K562 (cell line): ENCODE measurements around the gene CDH6. TPM values are rescaled to one million over a fixed set of nuclear protein-coding genes. Genes with fewer than 3 reads are reported as not detected.

ENCODE experiments used
- ATAC-seq: fragments of 200-7000 bp; cut with Tn5 transposase; 3 replicates; pipeline ENCODE4 v1.9.1; 2020; ENCODE audit warnings: moderate library complexity
- BruUV-seq: library from RNA; stranded (reverse); fragments of 400-500 nt; replicated peaks from 2 replicates; lab custom pipeline; 2021; lab: Mats Ljungman, UMichigan
- CTCF ChIA-PET: fragments of 300-600 bp; formaldehyde crosslinking; extraction: SDS; loops from one replicate; lab custom pipeline; 2021; ENCODE audit warnings: low intra/inter-chr PET ratio; lab: Yijun Ruan, JAX
- POLR2A ChIA-PET: fragments of 300-600, 350-650 bp; sonication (Branson Sonifier 250); formaldehyde crosslinking; extraction: SDS; loops from one replicate; lab custom pipeline; 2021; ENCODE audit warnings: antibody characterized with exemption, inconsistent platforms; lab: Yijun Ruan, JAX
- DNase-seq, 4 experiments: peaks; one replicate each; pipeline versions ENCODE4 v3.0.0 to v3.0.0-alpha.2; 2011 to 2018; ENCODE audit warnings: low spot score in 3 of 4, mixed read lengths in 3 of 4; ENCODE audit errors: extremely low read depth in 1 of 4
- FAIRE-seq: peaks from 2 replicates; lab custom pipeline; 2011; peaks lifted over from hg19 to GRCh38; lab: Jason Lieb, UNC
- H2AFZ ChIP-seq: 2 replicates; pipeline ENCODE4 v1.6.0; 2011; ENCODE audit warnings: low read depth, low read length, control low read depth, inconsistent platforms
- H3K27ac ChIP-seq: fragments of 200-600 bp; 3 replicates; pipeline ENCODE4 v1.8.0; 2011; ENCODE audit warnings: low read depth, mild to moderate bottlenecking, control low read depth, inconsistent platforms, low read length, moderate library complexity, mixed read lengths; ENCODE audit errors: extremely low read depth
- H3K27me3 ChIP-seq, 2 experiments: fragments of 300-600 bp in 1 of 2; 2 replicates in 1 of 2; 3 replicates in 1 of 2; pipeline versions ENCODE4 v1.6.0 to v1.8.0; 2011; ENCODE audit warnings: inconsistent platforms in 2 of 2, low read length in 2 of 2, mild to moderate bottlenecking in 1 of 2, mixed read lengths in 1 of 2, moderate library complexity in 1 of 2; ENCODE audit not compliant: control insufficient read depth in 2 of 2, insufficient read depth in 2 of 2
- H3K36me3 ChIP-seq: fragments of 300-600 bp; 3 replicates; pipeline ENCODE4 v1.8.0; 2011; ENCODE audit warnings: mild to moderate bottlenecking, low read length, inconsistent platforms; ENCODE audit not compliant: control insufficient read depth, insufficient read depth
- H3K4me1 ChIP-seq, 2 experiments: fragments of 200-600 bp in 1 of 2; replicated peaks in 1 of 2; 2 replicates in 1 of 2; 3 replicates in 1 of 2; pipeline versions ENCODE4 v1.5.1 to v1.8.0; 2011; ENCODE audit warnings: inconsistent platforms in 2 of 2, low read length in 2 of 2, mild to moderate bottlenecking in 1 of 2, mixed read lengths in 1 of 2, moderate library complexity in 1 of 2; ENCODE audit not compliant: control insufficient read depth in 2 of 2, insufficient read depth in 2 of 2
- H3K4me2 ChIP-seq: 2 replicates; pipeline ENCODE4 v1.6.1; 2011; ENCODE audit warnings: low read length, control low read depth, inconsistent platforms, mixed read lengths; ENCODE audit not compliant: insufficient read depth
- H3K4me3 ChIP-seq: fragments of 200-600 bp; sonication (generic), shearing (Covaris generic); 2 replicates; pipeline ENCODE4 v1.5.1; 2016; ENCODE audit warnings: control low read depth, inconsistent platforms
- H3K79me2 ChIP-seq: fragments of 200-600 bp; 3 replicates; pipeline ENCODE4 v1.8.0; 2011; ENCODE audit warnings: low read length, inconsistent platforms; ENCODE audit not compliant: control insufficient read depth, insufficient read depth
- H3K9ac ChIP-seq, 2 experiments: 2 replicates each; pipeline versions ENCODE4 v1.6.0 to v1.6.1; 2011; ENCODE audit warnings: low read depth in 2 of 2, low read length in 2 of 2, control low read depth in 1 of 2, inconsistent platforms in 1 of 2, mild to moderate bottlenecking in 1 of 2, mixed read lengths in 1 of 2; ENCODE audit not compliant: insufficient read depth in 1 of 2
- H3K9me1 ChIP-seq: one replicate; pipeline ENCODE4 v1.6.0; 2011; ENCODE audit warnings: inconsistent platforms, mild to moderate bottlenecking, low read length, moderate library complexity; ENCODE audit not compliant: control insufficient read depth, insufficient read depth
- H3K9me3 ChIP-seq: replicated peaks from 2 replicates; pipeline ENCODE4 v1.5.1; 2011; ENCODE audit warnings: low read depth, low read length, inconsistent platforms; ENCODE audit not compliant: control insufficient read depth, insufficient read depth
- H4K20me1 ChIP-seq: replicated peaks from 2 replicates; pipeline ENCODE4 v1.6.1; 2011; ENCODE audit warnings: low read length, inconsistent platforms, mixed read lengths; ENCODE audit not compliant: control insufficient read depth, insufficient read depth
- CHD4 ChIP-seq: fragments of 200-600 bp; sonication (generic); IDR thresholded peaks from 3 replicates; pipeline ENCODE4 v1.6.1; 2012; ENCODE audit warnings: low read depth, mild to moderate bottlenecking, mixed read lengths, low read length, inconsistent platforms; ENCODE audit not compliant: insufficient read depth, insufficient replicate concordance, poor library complexity, severe bottlenecking
- COPS2 ChIP-seq: fragments of 450-650 bp; conservative IDR thresholded peaks from 2 replicates; pipeline ENCODE4 v1.6.1; 2016; ENCODE audit warnings: mild to moderate bottlenecking, moderate library complexity
- NRF1 ChIP-seq, 2 experiments: fragments of 450-650 bp; IDR thresholded peaks in 1 of 2; conservative IDR thresholded peaks in 1 of 2; 2 replicates each; pipeline ENCODE4 v1.6.1; 2014; ENCODE audit warnings: mild to moderate bottlenecking in 2 of 2
- PTRF ChIP-seq: fragments of 450-650 bp; IDR thresholded peaks from 2 replicates; pipeline ENCODE4 v1.6.1; 2016; ENCODE audit warnings: mild to moderate bottlenecking, missing genetic modification characterization, missing compliant biosample characterization
- TOE1 ChIP-seq, 2 experiments: fragments of 450-650 bp in 1 of 2; sonication (generic) in 1 of 2; formaldehyde crosslinking in 1 of 2; IDR thresholded peaks; 2 replicates each; pipeline versions ENCODE4 v1.7.1 to v1.8.0; 2016 to 2022; ENCODE audit warnings: borderline replicate concordance in 2 of 2, mild to moderate bottlenecking in 2 of 2, antibody characterized with exemption in 1 of 2, inconsistent platforms in 1 of 2, low read depth in 1 of 2, missing genetic modification reagents in 1 of 2, moderate library complexity in 1 of 2
- ZNF12 ChIP-seq: sonication (generic); formaldehyde crosslinking; IDR thresholded peaks from 2 replicates; pipeline ENCODE4 v1.4.0; 2020; ENCODE audit warnings: mild to moderate bottlenecking, missing genetic modification reagents
- ZNF785 ChIP-seq: fragments of 250-450 bp; sonication (Bioruptor Pico); IDR thresholded peaks from 2 replicates; pipeline ENCODE4 v1.4.0; 2020; ENCODE audit warnings: mild to moderate bottlenecking
- WGBS: fragments of 100-300 bp; shearing (Covaris generic); methylation state at CpG from one replicate; pipeline ENCODE4 v1.1.6; 2016; ENCODE audit warnings: low coverage, mixed read lengths; ENCODE audit not compliant: insufficient coverage; ENCODE audit errors: missing lambda C conversion rate; 5-methylcytosine and 5-hydroxymethylcytosine counted together
- in situ Hi-C: fragments of 300-500 bp; cut with MboI; formaldehyde crosslinking; loops from 4 replicates; pipeline ENCODE4 v1.15.0; 2018; ENCODE audit warnings: inconsistent platforms, mixed read lengths
- intact Hi-C: fragments of 100-400 bp; cut with micrococcal nuclease; formaldehyde crosslinking; loops from 2 replicates; pipeline ENCODE4 v1.14.2; 2022
- polyA plus RNA-seq, 8 experiments: library from polyadenylated mRNA; depleted of rRNA in 4 of 8; stranded (reverse) in 5 of 8; unstranded in 3 of 8; fragments of >200 nt; fragmentation: Nextera tagmentation in 2 of 8; fragmentation: Illumina TruSeq in 1 of 8; extraction: Ambion mirVana in 2 of 8; extraction: Trizol in 1 of 8; gene quantifications; 2 replicates each; pipeline versions ENCODE4 v1.2.1 to v1.2.3, GENCODE V29; 2011 to 2014; ENCODE audit warnings: inconsistent platforms in 1 of 8, missing spikeins in 1 of 8
- total RNA-seq, 7 experiments: library from RNA; depleted of rRNA in 6 of 7; stranded (reverse); fragments of >200 nt in 6 of 7; fragmentation: Illumina TruSeq in 2 of 7; extraction: Trizol in 2 of 7; gene quantifications; 2 replicates each; pipeline versions ENCODE4 v1.2.1 to v1.2.3, GENCODE V29; 2011 to 2021; ENCODE audit warnings: low replicate concordance in 1 of 7
- TF ChIP-seq, protein P1 (sequence below): fragments of 250-450 bp; sonication (Bioruptor Pico); IDR thresholded peaks from 2 replicates; pipeline ENCODE4 v1.8.0; 2022; ENCODE audit warnings: inconsistent platforms, mild to moderate bottlenecking, moderate library complexity, borderline replicate concordance
- TF ChIP-seq, protein P2 (sequence below), 2 experiments: IDR thresholded peaks in 1 of 2; conservative IDR thresholded peaks in 1 of 2; 2 replicates each; pipeline ENCODE4 v1.6.1; 2016; ENCODE audit warnings: low read depth in 2 of 2, mild to moderate bottlenecking in 1 of 2, missing compliant biosample characterization in 1 of 2, missing genetic modification characterization in 1 of 2, moderate library complexity in 1 of 2

The CDH6 gene
- total and polyA plus RNA-seq, 9 of the 15 experiments (the other 6 are each of a cell fraction or from before 2014, with no cell fraction given): not detected

DNA sequence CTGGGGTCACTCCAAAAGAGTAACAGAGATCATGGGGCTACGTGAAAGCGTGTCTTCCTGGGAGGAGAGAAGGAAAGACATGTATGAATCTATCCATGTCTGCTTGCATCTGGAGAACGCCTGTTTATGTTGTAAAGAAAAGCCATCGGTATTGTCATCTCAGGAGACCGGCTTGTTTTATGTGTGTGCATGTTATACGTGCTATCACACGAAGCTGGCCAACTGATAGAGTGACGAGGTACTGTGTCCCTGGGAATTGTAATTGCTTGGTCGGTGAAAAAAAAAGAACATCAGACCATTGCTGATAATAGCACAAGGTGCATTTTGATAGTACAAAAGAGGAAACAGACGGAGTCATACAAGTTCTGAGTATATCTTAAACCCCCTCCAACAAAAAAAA is 370 bp upstream of the CDH6 start:
- ATAC-seq: no peak
- H3K27me3 ChIP-seq: peaks cover 5 to 12% of the 10 kb centered on the region in 2 experiments; a peak in 3 of 5 replicates
- 2% methylated on average over 10 of the region's 10 CpGs for WGBS
- no peak for DNase-seq
- no peaks in the 10 kb centered on the region for H4K20me1 ChIP-seq
- no peaks in the 10 kb centered on the region for H3K9me1 ChIP-seq
- ChIA-PET CTCF (interaction anchor here (0.6 kb wide), 1 partner anchor 1668 kb away, joined by 3 read pairs; no protein-coding TSS in a partner anchor), POLR2A (no interaction called here)
- H3K27ac ChIP-seq: no peak overlapping the region
- H3K36me3 ChIP-seq: no peaks in the 10 kb centered on the region
- intact Hi-C loops (no loop called here), in situ Hi-C loops (no loop called here)
- no peak overlapping the region for H2AFZ ChIP-seq
- H3K4me1 ChIP-seq: no peaks in the 10 kb centered on the region
- BruUV-seq: no TSS peak
- no peaks in the 10 kb centered on the region for H3K79me2 ChIP-seq
- H3K9me3 ChIP-seq: no peaks in the 10 kb centered on the region
- no peak overlapping the region for H3K4me2 ChIP-seq
- H3K9ac ChIP-seq: no peak overlapping the region
- H3K4me3 ChIP-seq: no peak overlapping the region
- no peak for FAIRE-seq
- TF ChIP-seq NRF1 (conservative IDR thresholded peaks at IDR 0.05 in 1 of 2, IDR thresholded peaks at IDR 0.05 in 1 of 2): no peak
- TF ChIP-seq CHD4: no peak
- TF ChIP-seq ZNF12: no peak
- TF ChIP-seq PTRF (tag): no peak
- no peak for TF ChIP-seq ZNF785 (CRISPR knock-in tag)
- no peak for TF ChIP-seq COPS2
- TF ChIP-seq, protein P1, sequence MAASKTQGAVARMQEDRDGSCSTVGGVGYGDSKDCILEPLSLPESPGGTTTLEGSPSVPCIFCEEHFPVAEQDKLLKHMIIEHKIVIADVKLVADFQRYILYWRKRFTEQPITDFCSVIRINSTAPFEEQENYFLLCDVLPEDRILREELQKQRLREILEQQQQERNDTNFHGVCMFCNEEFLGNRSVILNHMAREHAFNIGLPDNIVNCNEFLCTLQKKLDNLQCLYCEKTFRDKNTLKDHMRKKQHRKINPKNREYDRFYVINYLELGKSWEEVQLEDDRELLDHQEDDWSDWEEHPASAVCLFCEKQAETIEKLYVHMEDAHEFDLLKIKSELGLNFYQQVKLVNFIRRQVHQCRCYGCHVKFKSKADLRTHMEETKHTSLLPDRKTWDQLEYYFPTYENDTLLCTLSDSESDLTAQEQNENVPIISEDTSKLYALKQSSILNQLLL (CRISPR knock-in tag): no peak
- TF ChIP-seq TOE1 (IDR thresholded peaks at IDR 0.05; ENCODE audit: borderline replicate concordance): no peak
- TF ChIP-seq TOE1 (CRISPR knock-in tag; IDR thresholded peaks at IDR 0.05; ENCODE audit: borderline replicate concordance, low read depth): no peak
- TF ChIP-seq, protein P2, sequence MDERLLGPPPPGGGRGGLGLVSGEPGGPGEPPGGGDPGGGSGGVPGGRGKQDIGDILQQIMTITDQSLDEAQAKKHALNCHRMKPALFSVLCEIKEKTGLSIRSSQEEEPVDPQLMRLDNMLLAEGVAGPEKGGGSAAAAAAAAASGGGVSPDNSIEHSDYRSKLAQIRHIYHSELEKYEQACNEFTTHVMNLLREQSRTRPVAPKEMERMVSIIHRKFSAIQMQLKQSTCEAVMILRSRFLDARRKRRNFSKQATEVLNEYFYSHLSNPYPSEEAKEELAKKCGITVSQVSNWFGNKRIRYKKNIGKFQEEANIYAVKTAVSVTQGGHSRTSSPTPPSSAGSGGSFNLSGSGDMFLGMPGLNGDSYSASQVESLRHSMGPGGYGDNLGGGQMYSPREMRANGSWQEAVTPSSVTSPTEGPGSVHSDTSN (CRISPR knock-in tag; IDR thresholded peaks at IDR 0.05; ENCODE audit: low read depth): no peak
- TF ChIP-seq, protein P2 (tag; conservative IDR thresholded peaks at IDR 0.05; ENCODE audit: low read depth): no peak
